ENCODE results near the gene CEP131.

Gene CEP131

DNA sequence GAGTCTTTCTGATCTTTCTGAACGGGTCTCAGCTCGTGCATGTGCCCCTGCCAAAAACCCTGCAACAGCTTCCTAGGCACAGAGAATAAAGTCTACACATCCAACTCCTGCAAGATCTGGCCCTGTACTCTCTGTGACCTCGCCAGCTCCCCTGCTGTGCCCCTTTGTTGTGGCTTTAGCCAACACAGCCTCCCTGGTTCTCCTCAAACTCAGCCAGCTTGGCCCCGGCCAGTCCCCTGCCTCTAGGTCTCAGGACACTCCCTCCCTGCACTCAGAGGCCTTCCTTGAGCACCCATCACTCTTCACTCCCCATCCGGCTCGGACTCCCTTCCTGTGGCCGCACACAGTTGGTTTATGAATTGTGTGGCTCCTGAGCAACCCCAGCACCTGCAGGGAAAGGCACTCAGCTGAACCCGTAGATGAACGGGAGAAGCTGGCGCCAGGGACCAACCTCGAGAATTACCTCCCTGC lies 1.4 kb downstream of the CEP131 start:
- no peak for DNase-seq

DNA sequence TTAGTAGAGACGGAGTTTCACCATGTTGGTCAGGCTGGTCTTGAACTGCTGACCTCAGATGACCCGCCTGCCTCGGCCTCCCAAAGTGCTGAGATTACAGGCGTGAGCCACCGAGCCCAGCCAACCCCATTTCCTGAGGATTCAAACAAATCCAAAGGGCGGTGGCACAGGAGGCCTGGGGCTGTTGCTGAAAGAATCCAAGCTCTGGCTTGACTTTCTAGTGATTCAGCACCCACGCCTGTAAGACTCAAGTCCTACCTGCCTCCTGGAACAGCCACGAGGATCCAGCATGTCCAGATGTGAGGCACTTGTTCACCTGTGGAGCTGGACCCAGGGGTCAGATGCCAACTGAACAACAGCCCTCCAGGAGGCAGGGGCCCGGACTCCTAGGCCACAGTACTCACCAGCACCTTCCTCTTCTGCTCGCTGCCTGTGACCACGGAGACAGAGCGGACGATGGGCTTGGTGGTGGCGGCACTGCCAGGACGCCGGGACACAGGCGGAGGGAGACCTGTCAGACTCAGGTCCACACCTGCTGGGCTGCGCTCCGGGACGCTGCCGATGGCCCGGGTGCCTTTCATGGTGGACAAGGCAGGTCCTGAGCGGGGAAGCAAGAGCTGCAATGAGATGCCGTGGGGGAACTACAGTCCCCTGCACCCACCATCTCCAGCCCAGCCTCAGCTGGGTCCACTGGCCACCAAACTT lies 3.1 kb downstream of the CEP131 start:
- DNase-seq: no peak

DNA sequence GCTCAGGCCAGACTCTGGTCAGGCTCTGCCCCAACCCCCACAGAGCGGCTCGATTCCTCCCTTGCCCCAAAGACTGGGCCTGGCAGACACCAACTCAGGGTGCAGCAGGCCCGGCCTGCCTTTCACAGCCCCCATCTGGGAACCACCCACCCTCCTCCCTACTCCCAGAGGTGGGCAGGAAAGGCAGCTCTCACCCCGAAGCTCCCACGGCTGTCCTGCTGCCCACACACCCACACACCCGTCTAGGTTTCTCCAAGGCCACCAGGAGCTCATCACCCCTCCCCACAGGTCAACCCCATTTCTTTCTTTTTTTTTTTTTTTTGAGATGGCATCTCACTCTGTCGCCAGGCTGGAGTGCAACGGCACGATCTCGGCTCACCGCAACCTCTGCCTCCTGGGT lies 3.8 kb downstream of the CEP131 start:
- no peak for DNase-seq

DNA sequence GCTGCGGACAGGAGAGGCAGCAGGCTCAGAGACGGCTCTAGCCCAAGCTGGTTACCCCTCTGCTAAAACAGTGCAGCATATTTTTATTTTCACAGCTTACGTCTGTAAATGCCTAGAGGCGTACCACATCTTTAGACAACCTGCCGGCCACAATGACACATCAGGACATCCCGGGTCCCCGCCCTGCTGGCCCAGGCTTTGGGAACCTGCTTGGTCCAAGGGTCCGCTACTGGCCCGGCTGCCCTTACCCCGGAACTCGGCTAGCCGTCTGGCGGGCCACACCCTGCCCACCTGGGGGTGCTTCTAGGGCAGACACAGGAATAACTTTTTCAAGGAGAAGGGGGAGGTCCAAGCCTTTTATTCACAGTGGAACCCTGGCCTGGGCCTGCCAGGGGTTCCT lies 4.3 kb downstream of the CEP131 start:
- DNase-seq: no peak

DNA sequence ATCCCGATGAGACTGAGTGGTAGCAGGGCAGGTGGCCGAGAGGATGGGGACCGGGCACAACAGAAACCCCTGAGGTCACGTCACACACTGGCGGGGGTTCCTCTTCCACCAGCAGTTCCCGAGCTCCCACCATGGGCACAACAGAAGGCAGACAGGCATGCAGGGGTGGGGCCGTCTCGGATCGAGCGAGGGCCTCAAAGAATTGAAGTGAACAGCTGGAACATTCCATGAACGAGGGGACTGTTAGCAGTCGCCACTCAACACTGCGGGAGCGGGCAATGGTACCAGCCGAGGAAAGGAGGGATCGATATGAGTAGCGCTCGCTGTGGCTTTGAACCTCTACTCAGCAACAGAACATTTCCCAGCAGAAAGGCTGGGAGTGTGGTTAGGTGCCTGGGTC lies 5.3 kb downstream of the CEP131 start:
- DNase-seq: no peak

DNA sequence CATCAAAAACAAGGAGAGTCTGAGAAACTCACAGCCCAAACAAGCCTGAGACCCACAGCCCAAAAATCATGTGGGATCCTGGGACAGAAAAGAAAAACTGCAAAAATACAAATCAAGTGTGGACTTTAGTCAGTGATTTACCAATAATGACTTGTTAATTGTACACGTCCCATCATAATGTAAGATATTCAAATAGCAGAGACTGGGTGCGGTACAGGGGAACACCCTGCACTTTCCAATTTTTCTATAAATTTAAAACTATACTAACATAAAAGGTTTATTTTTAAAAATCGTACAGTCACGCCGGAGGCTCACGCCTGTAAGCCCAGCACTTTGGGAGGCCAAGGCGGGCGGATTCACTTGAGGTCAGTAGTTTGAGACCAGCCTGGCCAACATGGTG lies 8.8 kb downstream of the CEP131 start:
- no peak for DNase-seq

DNA sequence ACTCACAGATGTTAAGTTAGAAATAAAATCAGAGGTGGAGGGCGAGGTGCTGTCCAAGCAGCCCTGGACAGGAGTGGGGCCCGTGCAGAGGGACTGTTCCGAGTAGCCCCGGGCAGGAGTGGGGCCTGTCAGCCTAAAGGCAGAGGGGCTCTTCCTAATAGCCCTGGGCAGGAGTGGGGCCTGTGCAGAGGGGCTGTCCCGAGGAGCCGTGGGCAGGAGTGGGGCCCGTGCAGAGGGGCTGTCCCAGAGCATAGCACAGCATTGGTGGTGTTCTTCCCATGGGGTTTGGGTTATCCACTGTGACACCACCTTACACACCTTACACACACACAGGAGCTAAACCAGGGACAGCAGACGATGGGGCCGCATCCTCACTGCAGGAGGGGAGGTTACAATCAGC lies 10.4 kb downstream of the CEP131 start:
- no peak for DNase-seq

DNA sequence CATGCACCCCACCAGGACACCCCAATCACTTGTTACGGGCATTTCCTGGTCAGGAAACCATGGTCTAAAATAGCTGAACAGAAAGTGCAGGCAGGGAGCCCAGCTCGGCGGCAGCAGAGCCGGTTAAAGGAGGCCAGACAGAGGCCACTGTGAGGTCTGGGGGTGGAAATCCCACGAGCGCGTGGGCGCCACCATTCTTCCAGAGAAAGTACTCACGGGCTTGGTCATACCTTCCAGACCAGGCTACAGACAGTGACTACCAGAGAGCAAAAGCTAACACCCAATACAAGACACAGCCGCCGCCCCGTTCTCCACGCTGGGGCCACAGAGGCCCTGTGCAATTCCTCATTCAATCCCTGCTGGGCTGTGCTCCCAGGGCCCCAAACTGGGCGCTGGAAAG lies 11.9 kb downstream of the CEP131 start:
- no peak for DNase-seq

DNA sequence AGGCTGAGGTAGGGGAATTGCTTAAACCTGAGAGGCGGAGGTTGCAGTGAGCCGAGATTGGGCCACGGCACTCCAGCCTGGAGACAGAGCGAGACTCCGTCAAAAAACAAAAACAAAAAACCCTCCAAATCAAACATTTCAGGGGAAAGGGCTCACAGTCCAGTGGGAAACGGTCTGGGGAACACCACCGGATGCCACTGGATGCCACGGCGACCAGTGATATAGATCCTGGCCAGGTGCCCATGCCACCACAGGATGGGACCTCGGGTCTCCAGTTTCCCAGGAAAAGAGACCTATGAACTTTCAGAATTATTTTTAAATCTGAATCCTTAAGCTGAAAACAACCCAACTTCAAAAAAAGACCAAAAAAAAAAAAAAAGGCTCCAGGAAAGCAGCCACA lies 12.3 kb downstream of the CEP131 start:
- DNase-seq: no peak

DNA sequence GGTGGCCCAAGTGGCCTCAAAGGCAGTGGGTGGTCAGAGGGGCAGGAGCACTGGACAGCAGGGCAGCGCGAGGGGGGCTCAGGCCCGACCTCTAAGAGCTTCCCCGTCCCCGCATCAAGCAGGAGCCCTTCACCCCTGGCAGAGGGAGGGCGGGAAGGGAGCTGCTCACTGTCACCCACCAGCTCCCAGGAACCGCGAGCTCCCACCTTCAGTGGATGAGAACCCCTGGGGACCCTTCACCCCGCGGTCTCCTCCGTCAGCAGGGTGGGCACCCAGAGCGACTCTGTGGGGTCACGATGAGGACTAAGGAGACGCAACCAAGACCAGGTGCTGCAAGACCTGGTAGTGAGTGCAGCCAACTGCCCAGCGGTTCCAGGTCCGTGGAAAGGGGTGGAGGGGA lies 13.6 kb downstream of the CEP131 start:
- DNase-seq: no peak

DNA sequence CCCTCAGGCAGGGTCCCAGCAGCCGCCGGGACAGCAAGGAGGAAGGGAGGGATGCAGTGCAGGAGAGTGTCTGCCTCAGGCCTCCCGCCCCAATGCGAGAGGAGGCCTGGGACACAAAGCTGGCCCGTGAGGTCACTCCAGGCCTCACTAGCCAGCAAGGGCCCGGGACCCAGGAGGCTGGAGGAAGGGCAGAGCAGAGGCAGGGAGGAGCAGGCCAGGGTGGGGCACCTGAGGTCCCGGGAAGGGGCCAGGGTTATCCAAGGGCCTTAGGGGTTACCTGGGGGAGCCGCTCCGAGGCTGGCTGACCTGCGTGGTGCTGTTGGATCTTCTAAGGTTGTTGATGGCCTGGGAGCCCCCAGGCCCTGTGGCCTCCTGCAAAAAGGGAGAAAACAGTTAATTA lies 14.1 kb downstream of the CEP131 start:
- no peak for DNase-seq

DNA sequence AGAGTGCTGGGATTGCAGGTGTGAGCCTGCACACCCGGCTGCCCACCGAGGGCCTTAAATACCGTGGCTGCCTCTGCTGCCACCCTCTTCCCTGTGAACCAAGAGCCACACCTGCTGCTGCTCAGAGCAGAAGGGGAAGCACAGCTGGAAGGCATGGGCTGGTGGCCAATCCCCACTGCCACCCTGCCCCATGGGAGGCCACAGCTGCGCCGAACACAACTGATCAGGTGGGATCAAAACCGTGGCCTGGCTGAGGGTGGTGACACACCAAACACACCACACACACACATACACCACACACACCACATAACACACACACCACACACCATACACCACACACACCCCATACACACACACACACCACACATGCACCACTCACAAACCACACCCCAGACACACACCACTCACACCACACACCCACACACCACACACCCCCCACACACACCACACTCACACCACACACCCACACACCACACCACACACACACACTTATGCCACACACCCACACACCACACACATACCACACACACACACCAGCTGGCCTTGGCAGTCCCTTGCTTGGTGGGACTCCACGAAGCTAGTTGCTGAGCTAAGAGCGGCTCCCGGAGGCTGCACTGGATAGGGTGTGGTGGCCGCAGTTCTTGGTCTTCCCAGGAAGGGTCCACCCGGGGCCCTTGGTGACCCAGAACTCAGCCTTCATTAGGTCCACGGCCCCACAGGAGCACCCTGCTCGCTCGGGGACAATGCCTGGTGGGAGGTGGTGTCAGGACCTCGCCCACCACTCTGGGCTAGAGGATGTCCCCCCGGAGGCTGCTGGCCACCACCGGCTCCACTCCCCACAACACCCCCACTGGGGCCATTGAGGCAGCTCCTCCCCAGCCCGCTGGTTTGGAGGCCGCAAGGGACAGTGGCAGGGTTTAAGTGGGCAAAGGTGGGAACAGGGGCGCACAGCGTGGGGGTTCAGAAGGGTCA lies 14.9 kb downstream of the CEP131 start:
- no peak for DNase-seq

DNA sequence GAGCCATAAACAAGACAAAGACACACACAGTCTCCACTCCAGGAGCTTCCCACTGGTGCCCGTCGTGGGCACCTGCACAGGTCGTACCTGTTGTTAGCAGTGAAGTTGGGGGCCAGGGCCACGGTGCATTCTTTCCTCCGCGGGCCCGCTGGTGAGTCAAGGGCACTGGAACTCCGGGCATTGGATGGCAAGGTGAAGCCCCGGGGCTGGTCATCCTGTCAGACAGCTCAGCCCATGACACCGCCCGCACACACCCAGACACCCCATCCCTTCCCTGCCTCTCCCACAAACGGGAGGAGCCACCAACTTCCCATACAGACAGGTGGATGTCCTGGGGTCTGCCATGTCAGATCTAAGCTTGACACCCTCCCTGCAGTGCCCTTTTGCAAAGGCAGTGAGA lies 16.1 kb downstream of the CEP131 start:
- DNase-seq: no peak

DNA sequence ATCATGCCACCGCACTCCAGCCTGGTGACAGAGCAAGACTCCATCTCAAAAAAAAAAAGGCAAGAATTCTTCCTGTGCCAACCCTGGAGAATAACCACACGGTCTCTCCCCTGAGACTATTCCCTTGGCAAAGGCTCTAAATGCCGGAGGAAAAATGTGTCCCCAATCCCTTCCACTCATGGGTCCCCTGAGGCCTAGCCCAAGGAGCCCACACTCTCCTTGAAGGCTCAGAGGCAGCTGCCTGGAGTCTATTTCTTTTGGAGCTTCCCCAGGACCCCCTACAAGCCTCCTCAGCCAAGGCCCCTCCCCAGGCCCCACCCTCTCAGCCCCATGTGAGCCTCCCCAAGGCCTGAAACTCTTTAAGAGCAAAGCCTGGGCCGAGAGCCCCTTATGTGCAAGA lies 16.6 kb downstream of the CEP131 start:
- DNase-seq: no peak

DNA sequence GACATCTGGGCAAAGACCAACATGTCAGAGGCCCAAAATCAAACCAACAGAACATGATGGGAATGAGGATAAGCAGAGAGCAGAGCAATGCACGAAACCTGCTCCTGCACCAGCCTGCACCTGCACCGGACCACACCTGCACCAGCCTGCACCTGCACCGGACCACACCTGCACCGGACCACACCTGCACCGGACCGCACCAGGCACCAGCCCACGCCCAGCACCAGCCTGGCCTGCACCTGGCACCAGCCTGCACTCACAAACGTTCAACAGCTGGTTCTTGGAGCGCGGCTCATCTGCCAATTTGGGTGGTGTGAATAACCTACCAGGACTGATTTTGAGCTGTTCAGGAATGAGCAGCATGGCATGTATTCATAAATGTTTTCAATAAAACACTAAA lies 18.2 kb downstream of the CEP131 start:
- DNase-seq: no peak

DNA sequence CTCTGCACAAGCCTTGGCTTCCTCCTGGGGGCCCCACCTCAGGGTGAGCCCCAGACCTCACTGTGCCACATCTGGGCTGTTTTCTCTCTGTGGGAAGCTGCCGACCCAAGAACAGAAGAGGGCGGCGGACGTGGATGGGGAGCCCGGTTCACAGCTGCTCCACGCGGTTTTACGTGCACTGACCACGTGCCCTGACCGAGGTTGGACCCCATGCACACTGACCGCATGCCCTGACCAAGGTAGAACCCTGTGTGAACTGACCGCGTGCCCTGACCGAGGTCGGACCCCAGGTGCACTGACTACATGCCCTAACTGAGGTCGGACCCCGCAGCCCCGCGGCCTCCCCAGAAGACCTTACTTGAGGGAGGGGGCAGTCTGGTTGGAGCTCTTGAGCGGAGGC lies 19.6 kb downstream of the CEP131 start:
- no peak for DNase-seq

DNA sequence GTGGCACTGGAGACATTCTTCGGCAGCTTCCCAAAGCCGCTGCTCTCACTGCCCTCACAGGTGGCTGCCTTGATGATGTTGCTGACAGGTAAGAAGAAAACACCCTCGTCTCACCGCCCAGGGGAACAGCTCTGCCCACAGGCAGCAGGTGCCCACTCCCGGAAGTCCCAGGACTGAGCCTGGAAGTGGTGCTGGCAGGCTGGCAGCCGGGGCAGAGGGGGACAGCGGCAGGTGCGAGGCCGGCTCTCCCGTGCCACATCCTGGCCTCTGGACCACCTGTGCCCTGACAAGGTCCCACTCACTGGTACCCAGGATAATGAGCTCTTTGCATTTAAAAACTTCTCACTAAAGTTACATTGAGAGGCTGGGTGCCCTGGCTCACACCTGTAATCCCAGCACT lies 20.4 kb downstream of the CEP131 start:
- no peak for DNase-seq

DNA sequence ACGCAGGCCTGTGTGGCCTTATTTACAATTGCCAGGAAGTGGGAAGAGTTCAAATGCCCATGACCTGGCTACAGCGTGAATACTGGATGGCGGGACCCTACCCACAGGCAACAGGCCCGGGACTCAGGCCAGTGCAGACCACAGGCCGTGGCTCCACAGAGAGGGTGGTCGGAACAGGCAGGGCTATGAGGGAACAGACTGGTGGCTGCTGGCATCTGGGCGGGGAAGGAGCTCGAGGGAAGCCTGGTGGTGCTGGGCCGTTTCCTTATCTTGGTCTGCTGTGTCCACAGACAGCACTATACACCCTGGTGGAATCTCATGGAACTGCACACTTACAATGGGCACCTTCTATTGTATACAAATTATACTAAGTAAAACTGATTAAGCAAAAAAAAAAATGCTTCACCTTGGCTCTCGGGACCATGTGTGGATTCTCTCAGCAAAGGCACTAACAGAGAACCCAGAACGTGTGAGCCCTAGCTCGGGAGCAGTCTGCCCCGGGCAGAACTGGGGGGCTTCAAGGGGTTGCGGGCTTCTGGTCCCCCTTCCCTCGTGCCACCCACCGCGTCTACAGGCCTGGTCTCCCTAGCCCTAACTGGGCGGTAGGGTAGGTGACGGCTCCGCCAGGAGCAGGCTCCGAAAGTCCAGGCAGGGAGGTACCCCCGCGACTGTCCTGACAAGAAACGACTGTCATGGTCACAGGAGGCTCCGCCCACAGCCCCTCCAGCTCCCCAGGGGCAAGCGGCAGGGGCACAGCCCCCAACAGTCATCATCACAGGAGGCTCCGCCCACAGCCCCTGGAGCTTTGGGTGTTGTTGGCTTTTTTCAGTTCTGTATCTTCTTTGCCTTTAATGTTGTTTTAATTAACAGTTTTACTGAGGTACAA lies 21.8 kb downstream of the CEP131 start:
- DNase-seq: no peak

DNA sequence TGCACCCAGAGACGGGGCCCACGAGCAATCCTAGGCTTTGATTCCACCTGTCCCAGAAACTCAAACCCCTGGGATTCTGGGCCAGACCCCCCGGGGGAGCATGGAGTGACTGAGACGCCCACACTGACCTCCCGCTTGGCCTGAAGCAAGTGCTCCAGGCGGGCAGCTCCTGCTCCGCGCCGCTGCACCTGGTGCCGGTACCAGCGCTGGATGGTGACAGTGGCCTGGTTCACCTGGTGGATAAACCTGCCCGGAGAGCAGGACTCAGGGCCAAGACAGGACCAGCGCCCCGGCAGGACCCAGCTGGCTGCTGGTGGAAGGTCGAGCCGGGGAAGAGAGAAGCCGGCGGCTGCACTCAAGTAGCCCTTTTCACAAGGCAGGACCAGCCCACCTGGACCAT lies 22.6 kb downstream of the CEP131 start:
- DNase-seq: no peak

DNA sequence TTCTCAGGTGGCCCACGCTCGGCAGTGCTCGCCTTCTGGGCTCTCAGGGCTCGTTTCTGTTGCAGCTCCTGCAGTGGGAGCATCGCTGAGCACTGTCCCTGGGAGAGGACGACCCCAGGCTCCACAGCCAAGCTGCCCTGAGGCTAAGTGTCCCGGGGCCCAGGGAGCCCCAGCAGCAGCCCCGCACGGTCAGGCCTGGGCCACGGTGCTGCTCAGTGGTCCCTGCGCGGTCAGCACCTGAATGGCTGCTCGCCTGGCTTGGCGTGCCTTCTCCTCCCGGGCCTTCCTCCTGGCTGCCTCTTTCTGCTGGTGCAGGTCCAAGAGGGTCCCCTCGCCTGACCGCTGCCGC lies 23.3 kb downstream of the CEP131 start:
- no peak for DNase-seq

DNA sequence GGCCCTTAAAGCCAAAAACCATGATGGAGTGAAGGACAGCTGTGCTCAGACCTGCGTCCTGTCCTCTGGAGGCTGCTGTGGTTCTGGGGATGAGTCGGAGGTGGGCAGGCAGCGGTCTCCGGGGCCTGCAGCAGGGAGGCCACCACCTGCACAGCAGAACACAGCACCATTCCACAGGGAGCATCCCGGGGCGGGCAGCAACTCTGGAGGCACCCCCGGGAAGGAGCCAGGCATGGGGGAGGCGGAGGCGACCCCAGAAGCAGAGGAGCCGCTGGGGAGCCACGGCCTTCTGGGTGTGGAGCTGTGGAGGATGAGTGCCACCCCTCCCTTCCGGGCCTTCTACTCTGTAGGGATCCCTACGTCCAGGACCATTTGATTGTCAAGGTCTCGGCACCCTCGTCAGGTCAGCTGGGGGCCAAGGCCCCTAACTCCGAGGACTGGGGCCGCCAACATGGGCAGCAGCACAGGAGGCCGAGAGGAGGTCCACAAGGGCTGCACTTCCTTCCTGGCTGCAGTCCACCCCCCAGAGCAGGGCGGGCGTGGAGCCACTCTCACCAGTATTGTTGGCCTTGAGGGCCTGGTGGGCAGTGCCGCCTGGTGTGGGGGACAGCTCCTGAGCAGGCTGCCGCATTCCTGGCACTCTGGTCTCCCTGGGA lies 23.8 kb downstream of the CEP131 start:
- DNase-seq: no peak

DNA sequence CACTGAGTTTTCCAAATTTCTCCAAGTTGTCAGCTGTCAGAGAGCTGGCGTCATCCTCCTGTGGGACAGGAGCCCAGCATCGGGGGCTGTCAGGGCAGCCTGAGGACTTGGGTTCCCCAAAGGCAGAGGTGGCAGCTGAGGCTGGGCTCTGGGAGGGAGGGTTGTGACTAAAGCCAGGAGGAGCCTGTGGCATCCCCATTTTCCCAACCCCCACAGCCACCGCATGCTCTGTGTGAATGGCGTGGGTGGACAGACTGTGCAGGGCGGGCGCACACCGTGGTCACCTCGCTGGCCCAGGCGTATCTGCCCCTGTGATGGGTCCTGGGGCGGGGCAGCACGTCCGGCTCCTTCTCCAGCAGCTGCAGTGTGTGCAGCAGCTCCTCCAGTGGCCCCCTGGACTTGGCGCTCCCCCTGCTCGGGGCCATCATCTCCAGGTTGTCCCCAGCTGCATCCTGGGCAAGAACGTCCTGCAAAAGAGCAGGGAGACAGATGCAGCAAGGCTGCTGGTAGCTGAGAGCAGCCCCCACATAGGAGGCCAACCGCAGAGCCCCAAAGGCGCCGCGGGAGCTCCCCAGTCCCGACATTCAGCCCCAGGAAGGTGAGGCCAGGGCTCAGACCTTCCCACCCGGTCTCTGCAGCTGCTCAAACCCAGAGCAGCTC lies 24.8 kb downstream of the CEP131 start:
- DNase-seq: no peak
